CD4-positive, CD25-positive, alpha-beta regulatory T cell (primary cell): ENCODE measurements around the gene CDH3. TPM values are rescaled to one million over a fixed set of nuclear protein-coding genes. Genes with fewer than 3 reads are reported as not detected.

Source experiments
- ATAC-seq, 2 donors: fragments of 150-1000 bp; cut with Tn5 transposase; one replicate each; pipeline ENCODE4 v1.10.0; 2021; ENCODE audit warnings: low read depth in 2 of 2, moderate number of reproducible peaks in 2 of 2, moderate library complexity in 1 of 2
- DNase-seq, 3 donors: peaks; one replicate each; pipeline versions ENCODE4 v3.0.0 to v3.0.0-alpha.2; 2012 to 2022; ENCODE audit warnings: mixed read lengths in 1 of 3
- H3K27ac ChIP-seq: one replicate; pipeline ENCODE4 v1.7.0; 2013; ENCODE audit warnings: mild to moderate bottlenecking, low read length; ENCODE audit not compliant: insufficient read depth, poor library complexity, severe bottlenecking
- H3K27me3 ChIP-seq: one replicate; pipeline ENCODE4 v1.7.0; 2013; ENCODE audit warnings: low read length; ENCODE audit not compliant: control insufficient read depth, insufficient read depth
- H3K36me3 ChIP-seq: one replicate; pipeline ENCODE4 v1.7.0; 2013; ENCODE audit warnings: mild to moderate bottlenecking, low read length, moderate library complexity; ENCODE audit not compliant: control insufficient read depth, insufficient read depth
- H3K4me1 ChIP-seq: 2 replicates; pipeline ENCODE4 v1.7.0; 2013; ENCODE audit warnings: mild to moderate bottlenecking, low read length; ENCODE audit not compliant: insufficient read depth, control insufficient read depth, poor library complexity, severe bottlenecking
- H3K4me3 ChIP-seq: one replicate; pipeline ENCODE4 v1.7.0; 2013; ENCODE audit warnings: low read depth, mild to moderate bottlenecking, low read length, moderate library complexity
- H3K9me3 ChIP-seq, 2 experiments: 1 replicate in 1 of 2; 2 replicates in 1 of 2; pipeline ENCODE4 v1.7.0; 2013; ENCODE audit warnings: low read length in 2 of 2, mild to moderate bottlenecking in 1 of 2, moderate library complexity in 1 of 2; ENCODE audit not compliant: control insufficient read depth in 2 of 2
- H3K27ac Mint-ChIP-seq, 3 donors: one replicate each; pipeline ENCODE4 v1.8.0; 2020 to 2022; ENCODE audit warnings: mild to moderate bottlenecking in 3 of 3, mixed read lengths in 3 of 3, moderate library complexity in 2 of 3
- H3K27me3 Mint-ChIP-seq: one replicate; pipeline ENCODE4 v1.8.0; 2022; ENCODE audit warnings: mild to moderate bottlenecking, mixed read lengths
- H3K36me3 Mint-ChIP-seq: one replicate; pipeline ENCODE4 v1.8.0; 2020; ENCODE audit warnings: mixed read lengths
- H3K4me1 Mint-ChIP-seq, 4 donors: one replicate each; pipeline ENCODE4 v1.8.0; 2020 to 2022; ENCODE audit warnings: mixed read lengths in 4 of 4, mild to moderate bottlenecking in 1 of 4
- H3K4me3 Mint-ChIP-seq, 4 donors: one replicate each; pipeline ENCODE4 v1.8.0; 2020 to 2022; ENCODE audit warnings: mild to moderate bottlenecking in 4 of 4, mixed read lengths in 4 of 4, moderate library complexity in 3 of 4
- H3K9me3 Mint-ChIP-seq, 7 donors: one replicate each; pipeline ENCODE4 v1.8.0; 2020 to 2022; ENCODE audit warnings: mixed read lengths in 7 of 7, mild to moderate bottlenecking in 3 of 7, moderate library complexity in 2 of 7
- polyA plus RNA-seq, 4 donors: library from polyadenylated mRNA; unstranded; fragments of 300-500 nt; fragmentation: Illumina TruSeq; gene quantifications; one replicate each; pipeline ENCODE4 v1.2.3, GENCODE V29; 2021
- total RNA-seq: library from RNA; stranded (reverse); gene quantifications from one replicate; pipeline ENCODE4 v1.2.3, GENCODE V29; 2022

The CDH3 gene
- total RNA-seq, result 0.32 TPM
- polyA plus RNA-seq, result under 1 TPM in 3 of 4 donors, not detected in 1; 0.03 to 0.38 (median 0.08) TPM

- peaks cover 27% of the 10 kb centered on the region for H3K27me3 ChIP-seq
These were observed at the start of gene CDH3 for GRCh38 chr16:68644715-68645493. CDH3 (plus strand) TSS chr16:68645310; CDS start chr16:68645380, 70 bp downstream.

GRCh38 chr16:68596266-68596665 lies 48.8 kb upstream of the CDH3 start:
- no peaks in the 10 kb centered on the region for H3K36me3 ChIP-seq
- Mint-ChIP-seq H3K4me1 (no peaks in the 10 kb centered on the region), H3K27me3 (no peaks in the 10 kb centered on the region), H3K4me3 (no peak overlapping the region), H3K27ac (no peak overlapping the region), H3K36me3 (no peaks in the 10 kb centered on the region), H3K9me3 (peaks cover 0 to 5% (median 0%) of the 10 kb centered on the region in 7 donors)
- no peak overlapping the region for H3K27ac ChIP-seq
- no peaks in the 10 kb centered on the region for H3K9me3 ChIP-seq
- H3K4me1 ChIP-seq, result no peaks in the 10 kb centered on the region
- no peak overlapping the region for H3K4me3 ChIP-seq
- H3K27me3 ChIP-seq, result no peaks in the 10 kb centered on the region
- ATAC-seq, result no peak
- DNase-seq, result no peak

More at GRCh38 chr16:68644715-68645493, at the start of gene CDH3:
- H3K4me1 ChIP-seq, result peaks cover 19% of the 10 kb centered on the region
- no peak within 1 kb of the TSS for H3K27ac ChIP-seq
- DNase-seq (peak in 1 of 3 donors; percentile 13), ATAC-seq (peak in 1 of 2 donors; percentile 35)
- no peaks in the 10 kb centered on the region for H3K9me3 ChIP-seq
- Mint-ChIP-seq H3K4me1 (peaks cover 0 to 23% (median 0%) of the 10 kb centered on the region in 4 donors), H3K9me3 (peaks cover 0 to 4% (median 1%) of the 10 kb centered on the region in 7 donors), H3K36me3 (peaks cover 3% of the 10 kb centered on the region), H3K27ac (no peak within 1 kb of the TSS), H3K27me3 (peaks cover 72% of the 10 kb centered on the region), H3K4me3 (peak within 1 kb of the TSS in 2 of 4 donors; percentile 55 to 81)
- H3K36me3 ChIP-seq, result no peaks in the 10 kb centered on the region
- peak within 1 kb of the TSS; percentile 55 for H3K4me3 ChIP-seq

DNA sequence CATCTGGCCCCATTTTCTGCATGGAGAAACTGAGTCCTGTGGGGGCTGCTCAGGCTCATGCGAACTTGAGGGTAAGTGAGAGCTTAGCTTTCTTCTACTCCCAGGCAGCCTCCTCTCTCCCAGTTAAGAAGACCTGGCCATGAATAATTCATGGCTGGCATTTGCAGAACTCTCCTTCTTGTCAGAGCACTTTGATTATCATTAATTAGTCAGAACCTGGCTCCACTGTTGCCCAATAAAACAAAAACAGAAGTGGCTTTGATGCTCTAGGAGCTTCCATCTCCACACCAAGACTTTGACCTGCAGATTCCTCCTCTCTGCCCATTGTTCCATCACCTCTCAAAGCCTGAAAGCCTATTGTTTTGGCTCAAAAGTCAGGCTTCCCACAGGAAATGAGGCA lies 45.5 kb upstream of the CDH3 start:
- no peaks in the 10 kb centered on the region for H3K4me1 Mint-ChIP-seq
- no peak overlapping the region for H3K27ac Mint-ChIP-seq
- ATAC-seq, result no peak
- no peaks in the 10 kb centered on the region for H3K9me3 ChIP-seq
- no peaks in the 10 kb centered on the region for H3K9me3 Mint-ChIP-seq
- no peaks in the 10 kb centered on the region for H3K4me1 ChIP-seq
- H3K4me3 Mint-ChIP-seq, result no peak overlapping the region
- no peak overlapping the region for H3K27ac ChIP-seq
- H3K27me3 Mint-ChIP-seq, result no peaks in the 10 kb centered on the region
- no peaks in the 10 kb centered on the region for H3K36me3 Mint-ChIP-seq
- no peaks in the 10 kb centered on the region for H3K36me3 ChIP-seq
- H3K27me3 ChIP-seq, result no peaks in the 10 kb centered on the region
- DNase-seq, result no peak
- H3K4me3 ChIP-seq, result no peak overlapping the region

DNA sequence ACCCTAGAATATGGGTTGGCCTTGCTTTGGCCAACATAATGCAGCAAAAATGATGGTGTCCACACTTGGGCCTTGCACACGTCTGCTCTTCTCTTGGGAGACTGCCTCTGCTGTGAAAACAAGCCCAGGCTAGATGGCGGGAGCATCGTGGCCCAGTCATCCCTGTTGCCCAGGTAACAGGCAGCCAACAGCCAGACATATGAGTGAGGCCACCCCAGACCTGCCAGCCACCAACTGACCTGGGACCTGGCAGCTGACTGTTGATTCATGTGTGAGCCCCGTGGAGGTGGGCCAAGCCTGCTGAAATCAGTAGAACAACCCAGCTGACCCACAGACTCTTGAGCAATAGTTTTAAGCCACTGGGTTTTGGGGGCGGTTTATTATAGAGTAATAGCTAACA lies 39.4 kb upstream of the CDH3 start:
- no peaks in the 10 kb centered on the region for H3K27me3 Mint-ChIP-seq
- Histone ChIP-seq H3K9me3 (no peaks in the 10 kb centered on the region), H3K4me1 (no peaks in the 10 kb centered on the region), H3K27ac (no peak overlapping the region), H3K4me3 (no peak overlapping the region), H3K27me3 (no peaks in the 10 kb centered on the region), H3K36me3 (no peaks in the 10 kb centered on the region)
- DNase-seq (no peak), ATAC-seq (no peak)
- peaks cover 0 to 5% (median 0%) of the 10 kb centered on the region in 7 donors for H3K9me3 Mint-ChIP-seq
- H3K4me3 Mint-ChIP-seq, result no peak overlapping the region
- H3K4me1 Mint-ChIP-seq, result no peaks in the 10 kb centered on the region
- H3K36me3 Mint-ChIP-seq, result no peaks in the 10 kb centered on the region
- no peak overlapping the region for H3K27ac Mint-ChIP-seq

DNA sequence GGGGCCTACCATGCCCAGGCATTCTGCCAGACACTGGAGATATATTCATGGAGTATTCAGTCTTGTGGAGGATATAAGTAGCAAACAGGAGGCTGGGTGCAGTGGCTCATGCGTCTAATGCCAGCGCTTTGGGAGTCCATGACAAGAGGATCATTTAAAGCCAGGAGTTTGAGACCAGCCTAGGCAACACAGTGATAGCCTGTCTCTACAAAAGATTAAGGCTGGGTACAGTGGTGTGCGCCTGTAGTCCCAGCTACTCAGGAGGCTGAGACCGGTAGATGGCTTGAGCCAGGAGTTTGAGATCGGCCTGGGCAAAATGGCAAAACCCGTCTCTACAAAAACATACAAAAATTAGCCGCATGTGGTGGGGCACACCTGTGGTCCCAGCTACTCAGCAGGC lies 37.7 kb upstream of the CDH3 start:
- Mint-ChIP-seq H3K4me3 (no peak overlapping the region), H3K27me3 (no peaks in the 10 kb centered on the region), H3K36me3 (peaks cover 1% of the 10 kb centered on the region), H3K4me1 (no peaks in the 10 kb centered on the region), H3K27ac (no peak overlapping the region), H3K9me3 (peaks cover 0 to 5% (median 0%) of the 10 kb centered on the region in 7 donors)
- Histone ChIP-seq H3K36me3 (no peaks in the 10 kb centered on the region), H3K27ac (no peak overlapping the region), H3K9me3 (no peaks in the 10 kb centered on the region), H3K4me3 (no peak overlapping the region), H3K4me1 (no peaks in the 10 kb centered on the region), H3K27me3 (no peaks in the 10 kb centered on the region)
- DNase-seq, result no peak
- no peak for ATAC-seq

- H3K27me3 ChIP-seq, result no peaks in the 10 kb centered on the region
- no peak overlapping the region for H3K4me3 Mint-ChIP-seq
- H3K9me3 Mint-ChIP-seq, result peaks cover 0 to 7% (median 1%) of the 10 kb centered on the region in 7 donors
- H3K4me3 ChIP-seq, result no peak overlapping the region
- H3K27ac ChIP-seq, result no peak overlapping the region
- H3K27me3 Mint-ChIP-seq, result no peaks in the 10 kb centered on the region
- no peaks in the 10 kb centered on the region for H3K4me1 Mint-ChIP-seq
- DNase-seq, result no peak
- H3K36me3 ChIP-seq, result no peaks in the 10 kb centered on the region
- H3K4me1 ChIP-seq, result no peaks in the 10 kb centered on the region
- H3K36me3 Mint-ChIP-seq, result peaks cover 5% of the 10 kb centered on the region
- ATAC-seq, result no peak
- peaks cover 0 to 5% of the 10 kb centered on the region in 2 experiments for H3K9me3 ChIP-seq
- H3K27ac Mint-ChIP-seq, result peak overlapping the region in 1 of 3 donors; percentile 72
These were observed 36.8 kb upstream of the CDH3 start for GRCh38 chr16:68608330-68608729.

DNA sequence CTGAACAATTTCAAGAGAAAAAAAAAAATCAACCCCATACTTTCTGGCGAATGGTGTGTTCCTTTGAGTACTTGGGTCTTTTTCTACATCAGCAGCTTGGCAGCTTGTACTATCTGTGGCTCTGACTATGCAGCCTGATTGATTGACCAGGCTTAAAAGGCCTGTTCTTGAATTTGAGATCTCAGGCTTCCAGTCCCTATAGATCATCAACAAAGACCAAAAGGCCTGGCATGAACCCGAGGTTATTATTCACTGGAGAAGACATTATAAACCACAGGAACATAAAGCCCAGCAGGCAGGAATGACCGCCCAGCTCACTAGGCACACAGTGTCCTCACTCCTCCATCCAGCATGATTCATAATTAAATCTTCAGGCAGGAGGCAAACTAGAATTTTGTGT lies 32.1 kb upstream of the CDH3 start:
- no peak overlapping the region for H3K4me3 Mint-ChIP-seq
- no peaks in the 10 kb centered on the region for H3K36me3 ChIP-seq

GRCh38 chr16:68617734-68618133 lies 27.4 kb upstream of the CDH3 start:
- Histone ChIP-seq H3K27ac (no peak overlapping the region), H3K27me3 (no peaks in the 10 kb centered on the region), H3K4me1 (no peaks in the 10 kb centered on the region), H3K4me3 (no peak overlapping the region), H3K36me3 (no peaks in the 10 kb centered on the region), H3K9me3 (peaks cover 5 to 14% of the 10 kb centered on the region in 2 experiments)
- ATAC-seq (no peak), DNase-seq (no peak)
- H3K9me3 Mint-ChIP-seq, result peaks cover 0 to 12% (median 4%) of the 10 kb centered on the region in 7 donors
- H3K27me3 Mint-ChIP-seq, result no peaks in the 10 kb centered on the region
- H3K4me1 Mint-ChIP-seq, result no peaks in the 10 kb centered on the region
- H3K4me3 Mint-ChIP-seq, result no peak overlapping the region
- peaks cover under 1% of the 10 kb centered on the region for H3K36me3 Mint-ChIP-seq
- peak overlapping the region in 1 of 3 donors; percentile 0 for H3K27ac Mint-ChIP-seq

More for the DNA sequence above, 32.1 kb upstream of the CDH3 start:
- no peak for ATAC-seq
- Histone ChIP-seq H3K27me3 (no peaks in the 10 kb centered on the region), H3K4me1 (no peaks in the 10 kb centered on the region), H3K27ac (no peak overlapping the region), H3K4me3 (no peak overlapping the region), H3K9me3 (peaks cover 5 to 14% of the 10 kb centered on the region in 2 experiments)
- DNase-seq, result no peak
- Mint-ChIP-seq H3K36me3 (peaks cover 5% of the 10 kb centered on the region), H3K27me3 (no peaks in the 10 kb centered on the region), H3K9me3 (peaks cover 0 to 15% (median 5%) of the 10 kb centered on the region in 7 donors), H3K4me1 (no peaks in the 10 kb centered on the region), H3K27ac (no peak overlapping the region)
